HepG2 (cell line): ENCODE data around the gene GRK5. TPM values are rescaled to one million over a fixed set of nuclear protein-coding genes. Genes with fewer than 3 reads are reported as not detected.

Experiments used
- CCDC6 ChIP-seq: sonication (generic); formaldehyde crosslinking; IDR thresholded peaks from 2 replicates; pipeline ENCODE4 v1.8.1; 2022; ENCODE audit warnings: mild to moderate bottlenecking, missing genetic modification reagents, moderate library complexity
- IKZF4 ChIP-seq: sonication (generic); formaldehyde crosslinking; IDR thresholded peaks from 2 replicates; pipeline ENCODE4 v1.5.1; 2020; ENCODE audit warnings: borderline replicate concordance, mild to moderate bottlenecking, low read depth, missing genetic modification reagents; ENCODE audit errors: not compliant biosample characterization
- NFIB ChIP-seq: sonication (generic); formaldehyde crosslinking; IDR thresholded peaks from 2 replicates; pipeline ENCODE4 v1.9.0; 2021; ENCODE audit warnings: missing genetic modification reagents, mild to moderate bottlenecking, borderline replicate concordance
- PRMT3 ChIP-seq: sonication (generic); formaldehyde crosslinking; IDR thresholded peaks from 2 replicates; pipeline ENCODE4 v1.8.1; 2022; ENCODE audit warnings: low read depth, mild to moderate bottlenecking, moderate library complexity, missing genetic modification reagents, borderline replicate concordance
- PTBP1 ChIP-seq: fragments of 200-400 bp; formaldehyde crosslinking; IDR thresholded peaks from 2 replicates; pipeline ENCODE4 v1.6.1; 2018; ENCODE audit warnings: low read length, low read depth; ENCODE audit not compliant: poor library complexity, severe bottlenecking
- RBAK ChIP-seq: sonication (generic); formaldehyde crosslinking; IDR thresholded peaks from 2 replicates; pipeline ENCODE4 v1.5.1; 2020; ENCODE audit warnings: mild to moderate bottlenecking, missing genetic modification reagents
- SIX4 ChIP-seq: sonication (generic); formaldehyde crosslinking; IDR thresholded peaks from 2 replicates; pipeline ENCODE4 v1.4.0; 2020; ENCODE audit warnings: missing genetic modification reagents
- TEAD2 ChIP-seq: sonication (generic); formaldehyde crosslinking; IDR thresholded peaks from 2 replicates; pipeline ENCODE4 v1.9.0; 2021; ENCODE audit warnings: missing genetic modification reagents
- ZBTB42 ChIP-seq: sonication (generic); formaldehyde crosslinking; IDR thresholded peaks from 2 replicates; pipeline ENCODE4 v1.5.0; 2020; ENCODE audit warnings: mild to moderate bottlenecking, missing genetic modification reagents
- ZSCAN30 ChIP-seq: sonication (generic); formaldehyde crosslinking; IDR thresholded peaks from 2 replicates; pipeline ENCODE4 v1.5.0; 2020; ENCODE audit warnings: mild to moderate bottlenecking, missing genetic modification reagents
- polyA plus RNA-seq, 8 experiments: library from polyadenylated mRNA; depleted of rRNA in 3 of 8; stranded (reverse) in 7 of 8; unstranded in 1 of 8; fragments of >200 nt; fragmentation: Illumina TruSeq in 4 of 8; extraction: Trizol in 4 of 8; gene quantifications; 2 replicates each; pipeline versions ENCODE4 v1.2.1 to v1.2.3, GENCODE V29; 2011 to 2016; ENCODE audit warnings: low read depth in 4 of 8, missing spikeins in 1 of 8, mixed read lengths in 1 of 8; ENCODE audit not compliant: insufficient read depth in 1 of 8
- total RNA-seq, 5 experiments: library from RNA; depleted of rRNA; stranded (reverse); fragments of >200 nt; fragmentation: Illumina TruSeq; extraction: Trizol; gene quantifications; 2 replicates each; pipeline ENCODE4 v1.2.3, GENCODE V29; 2016; ENCODE audit warnings: low read depth in 1 of 5
- TF ChIP-seq, protein P1 (sequence below): sonication (generic); formaldehyde crosslinking; IDR thresholded peaks from 2 replicates; pipeline ENCODE4 v1.5.1; 2020; ENCODE audit warnings: mild to moderate bottlenecking, missing genetic modification reagents, moderate library complexity
- TF ChIP-seq, protein P2 (sequence below): sonication (generic); formaldehyde crosslinking; IDR thresholded peaks from 2 replicates; pipeline ENCODE4 v1.4.0; 2020; ENCODE audit warnings: mild to moderate bottlenecking, missing genetic modification reagents
- TF ChIP-seq, protein P3 (sequence below): sonication (generic); formaldehyde crosslinking; IDR thresholded peaks from 2 replicates; pipeline ENCODE4 v1.4.0; 2020; ENCODE audit warnings: missing genetic modification reagents

The GRK5 gene
- total and polyA plus RNA-seq, 2 of the 13 experiments (the other 11 are each of a cell fraction or from before 2014, with no cell fraction given) = 10.4 to 12.6 TPM

DNA sequence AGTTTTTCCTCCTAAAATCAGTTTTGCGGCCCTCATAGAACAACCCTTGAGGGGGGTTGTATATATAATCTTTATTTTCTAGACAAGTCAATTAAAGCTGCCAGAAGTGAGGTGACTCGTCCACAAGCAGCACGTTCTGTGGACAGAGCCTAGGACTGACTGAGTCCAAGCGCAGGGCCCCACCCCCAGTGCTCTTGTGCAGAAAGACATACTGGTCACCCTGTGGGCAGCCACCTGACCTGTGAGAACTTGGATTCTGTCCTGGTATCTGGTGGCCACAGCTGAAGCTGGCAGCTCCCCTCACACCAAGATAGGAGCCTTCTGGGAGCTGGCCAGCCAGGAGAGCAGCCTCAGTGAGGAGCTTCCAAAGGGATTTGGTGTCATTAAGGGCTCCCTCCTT lies 89.3 kb downstream of the GRK5 start (continued):
- TF ChIP-seq NFIB (CRISPR knock-in tag) = no peak
- TF ChIP-seq SIX4 = no peak
- TF ChIP-seq, protein P1, sequence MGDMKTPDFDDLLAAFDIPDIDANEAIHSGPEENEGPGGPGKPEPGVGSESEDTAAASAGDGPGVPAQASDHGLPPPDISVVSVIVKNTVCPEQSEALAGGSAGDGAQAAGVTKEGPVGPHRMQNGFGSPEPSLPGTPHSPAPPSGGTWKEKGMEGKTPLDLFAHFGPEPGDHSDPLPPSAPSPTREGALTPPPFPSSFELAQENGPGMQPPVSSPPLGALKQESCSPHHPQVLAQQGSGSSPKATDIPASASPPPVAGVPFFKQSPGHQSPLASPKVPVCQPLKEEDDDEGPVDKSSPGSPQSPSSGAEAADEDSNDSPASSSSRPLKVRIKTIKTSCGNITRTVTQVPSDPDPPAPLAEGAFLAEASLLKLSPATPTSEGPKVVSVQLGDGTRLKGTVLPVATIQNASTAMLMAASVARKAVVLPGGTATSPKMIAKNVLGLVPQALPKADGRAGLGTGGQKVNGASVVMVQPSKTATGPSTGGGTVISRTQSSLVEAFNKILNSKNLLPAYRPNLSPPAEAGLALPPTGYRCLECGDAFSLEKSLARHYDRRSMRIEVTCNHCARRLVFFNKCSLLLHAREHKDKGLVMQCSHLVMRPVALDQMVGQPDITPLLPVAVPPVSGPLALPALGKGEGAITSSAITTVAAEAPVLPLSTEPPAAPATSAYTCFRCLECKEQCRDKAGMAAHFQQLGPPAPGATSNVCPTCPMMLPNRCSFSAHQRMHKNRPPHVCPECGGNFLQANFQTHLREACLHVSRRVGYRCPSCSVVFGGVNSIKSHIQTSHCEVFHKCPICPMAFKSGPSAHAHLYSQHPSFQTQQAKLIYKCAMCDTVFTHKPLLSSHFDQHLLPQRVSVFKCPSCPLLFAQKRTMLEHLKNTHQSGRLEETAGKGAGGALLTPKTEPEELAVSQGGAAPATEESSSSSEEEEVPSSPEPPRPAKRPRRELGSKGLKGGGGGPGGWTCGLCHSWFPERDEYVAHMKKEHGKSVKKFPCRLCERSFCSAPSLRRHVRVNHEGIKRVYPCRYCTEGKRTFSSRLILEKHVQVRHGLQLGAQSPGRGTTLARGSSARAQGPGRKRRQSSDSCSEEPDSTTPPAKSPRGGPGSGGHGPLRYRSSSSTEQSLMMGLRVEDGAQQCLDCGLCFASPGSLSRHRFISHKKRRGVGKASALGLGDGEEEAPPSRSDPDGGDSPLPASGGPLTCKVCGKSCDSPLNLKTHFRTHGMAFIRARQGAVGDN (CRISPR knock-in tag) = no peak
- TF ChIP-seq IKZF4 (CRISPR knock-in tag) = no peak
- TF ChIP-seq, protein P2, sequence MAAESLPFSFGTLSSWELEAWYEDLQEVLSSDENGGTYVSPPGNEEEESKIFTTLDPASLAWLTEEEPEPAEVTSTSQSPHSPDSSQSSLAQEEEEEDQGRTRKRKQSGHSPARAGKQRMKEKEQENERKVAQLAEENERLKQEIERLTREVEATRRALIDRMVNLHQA (CRISPR knock-in tag) = no peak
- no peak for TF ChIP-seq PRMT3 (CRISPR knock-in tag)
- TF ChIP-seq PTBP1 = no peak
- TF ChIP-seq, protein P3, sequence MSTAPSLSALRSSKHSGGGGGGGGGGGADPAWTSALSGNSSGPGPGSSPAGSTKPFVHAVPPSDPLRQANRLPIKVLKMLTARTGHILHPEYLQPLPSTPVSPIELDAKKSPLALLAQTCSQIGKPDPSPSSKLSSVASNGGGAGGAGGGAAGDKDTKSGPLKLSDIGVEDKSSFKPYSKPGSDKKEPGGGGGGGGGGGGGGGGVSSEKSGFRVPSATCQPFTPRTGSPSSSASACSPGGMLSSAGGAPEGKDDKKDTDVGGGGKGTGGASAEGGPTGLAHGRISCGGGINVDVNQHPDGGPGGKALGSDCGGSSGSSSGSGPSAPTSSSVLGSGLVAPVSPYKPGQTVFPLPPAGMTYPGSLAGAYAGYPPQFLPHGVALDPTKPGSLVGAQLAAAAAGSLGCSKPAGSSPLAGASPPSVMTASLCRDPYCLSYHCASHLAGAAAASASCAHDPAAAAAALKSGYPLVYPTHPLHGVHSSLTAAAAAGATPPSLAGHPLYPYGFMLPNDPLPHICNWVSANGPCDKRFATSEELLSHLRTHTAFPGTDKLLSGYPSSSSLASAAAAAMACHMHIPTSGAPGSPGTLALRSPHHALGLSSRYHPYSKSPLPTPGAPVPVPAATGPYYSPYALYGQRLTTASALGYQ (CRISPR knock-in tag) = no peak
- TF ChIP-seq ZBTB42 (CRISPR knock-in tag) = no peak
- no peak for TF ChIP-seq ZSCAN30 (CRISPR knock-in tag)
- no peak for TF ChIP-seq TEAD2
- TF ChIP-seq CCDC6 (CRISPR knock-in tag) = no peak
- TF ChIP-seq RBAK = no peak
